Renal pelvis (tissue), 4 donors: ENCODE results near the gene ZMIZ1. TPM values are rescaled to one million over a fixed set of nuclear protein-coding genes. Genes with fewer than 3 reads are reported as not detected.

Source experiments
- DNase-seq: peaks from one replicate; pipeline ENCODE4 v3.0.0-alpha.2; 2013
- polyA plus RNA-seq, 3 donors: library from polyadenylated mRNA; unstranded; fragments of 120-200 nt; gene quantifications; one replicate each; pipeline ENCODE4 v1.2.1, GENCODE V29; 2013; ENCODE audit not compliant: insufficient read length in 3 of 3

The ZMIZ1 gene
- polyA plus RNA-seq, 3 donors = 64.2 to 83.6 (median 78.7) TPM

DNA sequence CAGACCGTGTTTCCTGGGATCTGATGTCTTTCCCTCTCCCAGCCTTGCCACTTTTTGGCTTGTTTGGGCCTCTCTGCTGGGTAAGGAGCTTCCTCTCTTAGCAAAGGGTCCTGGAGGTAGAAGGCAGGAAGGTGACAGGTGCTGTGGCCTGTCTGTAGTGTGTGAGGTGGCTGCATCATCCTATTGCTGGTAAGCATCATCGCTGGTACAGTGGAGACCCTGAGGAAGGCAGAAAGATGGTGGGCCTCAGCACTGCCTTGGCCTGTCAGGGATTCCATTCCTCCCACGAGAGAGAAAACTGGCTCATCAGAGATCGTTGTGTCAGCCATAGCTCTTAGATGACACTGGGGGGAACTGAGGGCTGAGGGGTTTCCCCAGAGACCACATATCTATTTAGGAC lies 46.5 kb downstream of the ZMIZ1 start:
- DNase-seq = no peak

DNA sequence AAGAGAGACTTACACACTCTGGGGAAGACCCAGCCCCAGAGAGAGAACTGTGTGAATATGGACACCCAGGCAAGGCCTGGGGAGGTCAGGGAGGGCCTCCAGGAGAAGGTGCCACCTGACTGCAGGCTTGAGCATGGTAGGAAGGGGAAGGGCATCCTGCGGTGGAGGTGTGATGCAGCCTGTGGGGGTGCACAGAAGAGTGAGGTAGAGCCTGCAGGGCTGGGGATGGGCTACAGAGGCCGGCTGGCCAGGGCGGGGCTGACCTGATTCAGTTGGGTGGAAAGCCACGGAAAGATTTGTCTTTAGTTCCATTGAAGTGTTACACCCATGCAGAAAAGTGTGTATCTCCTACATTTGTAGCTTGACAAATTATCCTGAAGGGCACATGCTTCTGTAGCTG lies 47.6 kb downstream of the ZMIZ1 start:
- DNase-seq = no peak

DNA sequence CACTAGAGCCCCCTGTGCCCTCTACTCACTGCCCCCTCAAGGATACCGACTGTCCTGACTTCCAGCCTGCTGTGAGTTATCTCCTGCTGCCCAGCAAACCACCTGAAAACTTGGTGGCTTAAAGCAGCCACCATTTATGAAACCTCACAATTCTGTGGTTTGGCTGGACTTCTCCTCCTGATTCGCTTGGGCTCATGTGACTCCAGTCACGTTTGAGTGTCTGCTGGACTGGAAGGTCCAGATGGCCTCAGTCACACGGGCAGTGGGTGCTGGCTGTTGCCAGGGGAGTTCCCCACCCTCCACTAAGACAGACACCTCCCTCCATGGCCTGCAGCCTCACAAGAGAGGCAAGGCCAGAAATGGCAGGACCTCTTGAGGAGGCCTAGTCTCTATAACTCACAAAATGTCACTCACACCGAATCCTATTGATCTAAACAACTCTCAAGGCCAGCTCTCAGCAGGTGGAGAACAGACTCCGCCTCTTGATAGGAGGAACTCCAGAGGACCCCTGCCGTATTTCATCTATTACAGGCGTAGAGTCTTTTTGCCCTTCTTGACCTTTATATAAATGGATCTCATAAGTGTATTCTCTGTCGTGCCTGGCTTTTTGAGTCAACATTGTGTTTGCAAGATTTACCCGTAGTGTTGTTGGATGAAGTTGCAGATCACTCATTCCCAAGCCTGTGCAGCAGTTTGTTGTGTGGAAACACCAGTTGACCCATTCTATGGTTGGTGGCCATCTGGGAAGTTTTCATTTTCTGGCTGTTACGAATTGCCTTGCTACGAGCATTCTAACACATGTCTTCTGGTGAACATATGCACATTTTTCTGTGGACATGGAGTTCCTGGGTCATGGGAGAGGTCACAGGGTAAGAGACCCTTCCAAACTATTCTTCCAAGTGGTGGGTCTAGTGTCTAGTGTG lies 48.3 kb downstream of the ZMIZ1 start:
- no peak for DNase-seq

- DNase-seq = no peak
These were observed 49.8 kb downstream of the ZMIZ1 start for GRCh38 chr10:79118286-79119202.

GRCh38 chr10:79119306-79119705 lies 50.5 kb downstream of the ZMIZ1 start:
- DNase-seq = no peak

- DNase-seq = no peak
These were observed 54.8 kb downstream of the ZMIZ1 start for GRCh38 chr10:79123547-79123963.

GRCh38 chr10:79124066-79124465 lies 55.3 kb downstream of the ZMIZ1 start:
- DNase-seq = no peak

- DNase-seq = no peak
These were observed 56.3 kb downstream of the ZMIZ1 start for GRCh38 chr10:79125092-79125491.

GRCh38 chr10:79126351-79127080 lies 57.8 kb downstream of the ZMIZ1 start:
- no peak for DNase-seq

DNA sequence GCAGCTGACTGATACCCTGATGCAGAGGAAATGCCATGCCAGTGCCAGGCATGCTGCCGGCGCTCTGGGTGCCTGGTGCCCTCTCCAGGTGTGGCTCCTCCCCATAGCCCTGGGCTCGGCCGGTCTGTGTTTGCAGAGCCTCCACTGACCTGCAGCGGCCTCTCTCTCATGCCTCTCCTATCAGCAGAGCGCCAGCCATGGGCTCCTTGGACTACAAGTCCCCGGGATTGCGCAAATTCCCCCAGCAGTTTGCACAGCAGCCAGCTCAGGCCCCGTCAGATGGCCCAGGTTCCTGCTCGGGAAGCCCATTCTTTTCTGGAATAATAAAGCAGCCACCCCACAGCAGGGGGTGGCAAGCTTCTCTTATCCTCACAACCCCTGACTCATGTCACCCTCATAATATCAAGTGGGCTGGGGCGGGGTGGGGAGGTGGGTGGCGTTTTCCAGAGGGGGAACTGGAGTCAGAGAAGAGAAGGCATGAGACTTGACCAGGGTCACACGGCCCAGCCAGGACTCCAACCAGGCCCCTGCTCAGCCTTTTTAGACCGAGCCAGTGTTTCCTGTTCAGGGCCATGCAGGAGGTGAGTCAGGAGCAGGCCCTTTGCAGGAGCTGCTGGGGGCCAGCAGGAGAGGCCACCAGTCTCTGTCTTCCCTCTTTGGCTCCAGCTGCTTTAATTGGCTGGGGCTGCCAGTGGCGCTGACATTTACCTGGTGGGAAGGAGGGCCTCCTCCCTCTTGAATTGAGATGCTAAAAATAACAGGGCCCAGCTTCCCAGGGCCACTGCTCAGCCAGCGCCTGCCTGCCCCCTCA lies 58.6 kb downstream of the ZMIZ1 start:
- no peak for DNase-seq

DNA sequence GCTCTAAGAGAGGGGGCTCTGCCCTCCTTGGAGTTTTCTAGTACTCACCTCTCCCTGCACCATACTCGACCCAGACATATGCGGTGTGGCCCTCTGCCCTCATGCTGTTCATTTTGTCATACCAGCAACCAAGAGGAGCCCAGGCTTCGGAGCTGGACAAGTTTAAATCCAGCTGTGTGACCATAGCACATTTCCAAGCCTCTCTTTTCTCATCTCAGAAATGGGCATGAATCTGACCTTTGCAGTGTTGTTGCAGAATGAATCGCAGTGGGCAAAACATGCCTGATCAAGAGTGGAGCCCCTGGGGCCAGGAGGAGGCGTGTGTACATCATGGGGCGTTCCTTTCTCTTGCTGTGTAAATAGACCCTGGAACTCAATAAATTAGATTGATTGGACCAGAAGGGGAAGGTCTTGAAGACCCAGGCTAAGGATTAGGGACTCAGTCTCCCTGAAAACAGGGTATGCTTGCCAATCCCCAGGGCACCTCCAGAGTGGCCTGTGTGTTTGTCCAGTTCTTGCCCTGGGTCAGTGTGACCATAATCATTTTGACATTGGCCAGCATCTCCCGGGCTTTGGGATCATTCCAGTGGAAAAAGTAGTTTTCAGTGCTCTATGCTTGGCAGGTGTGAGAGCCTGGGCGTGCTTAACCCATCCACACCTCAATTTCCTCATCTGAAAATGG lies 59.6 kb downstream of the ZMIZ1 start:
- no peak for DNase-seq

DNA sequence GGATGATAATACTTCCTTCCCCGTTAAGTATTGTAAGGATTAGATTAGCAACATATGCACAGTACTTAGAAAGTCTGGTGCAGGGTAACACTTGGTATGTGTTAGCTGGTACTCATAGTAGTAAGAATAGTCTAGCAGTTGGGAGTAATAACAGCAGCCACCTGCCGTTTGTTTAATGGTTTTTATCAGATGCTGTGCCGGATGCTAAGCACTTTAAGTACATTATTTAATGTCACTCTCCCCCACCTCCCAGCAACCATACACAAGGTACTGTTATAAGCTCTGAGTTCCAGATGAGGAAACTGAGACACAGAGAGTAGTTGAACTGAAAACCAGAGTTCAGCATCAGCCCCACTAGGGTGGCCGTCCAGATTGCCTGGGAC lies 60.1 kb downstream of the ZMIZ1 start:
- no peak for DNase-seq

GRCh38 chr10:79129361-79129997 lies 60.7 kb downstream of the ZMIZ1 start:
- DNase-seq = no peak

DNA sequence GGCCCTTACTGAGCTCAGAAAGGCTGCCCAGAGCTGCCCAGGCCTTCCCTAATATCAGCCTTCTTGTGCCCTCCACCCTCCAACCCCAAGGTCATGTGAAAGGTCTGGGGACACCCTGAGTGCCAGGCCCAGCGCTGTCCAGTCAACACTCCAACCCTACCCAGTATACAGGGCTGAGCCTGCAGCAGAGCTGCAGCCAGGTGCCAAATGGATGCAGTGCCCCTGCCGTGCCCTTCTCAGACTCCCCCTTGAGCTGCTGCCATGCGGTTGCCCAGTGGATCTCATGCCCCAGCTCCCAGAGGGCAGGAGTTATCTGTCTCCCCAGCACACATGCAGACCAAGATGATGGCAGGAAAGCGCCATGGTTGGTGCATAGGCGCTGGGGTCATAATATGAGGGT lies 61.5 kb downstream of the ZMIZ1 start:
- DNase-seq = no peak

DNA sequence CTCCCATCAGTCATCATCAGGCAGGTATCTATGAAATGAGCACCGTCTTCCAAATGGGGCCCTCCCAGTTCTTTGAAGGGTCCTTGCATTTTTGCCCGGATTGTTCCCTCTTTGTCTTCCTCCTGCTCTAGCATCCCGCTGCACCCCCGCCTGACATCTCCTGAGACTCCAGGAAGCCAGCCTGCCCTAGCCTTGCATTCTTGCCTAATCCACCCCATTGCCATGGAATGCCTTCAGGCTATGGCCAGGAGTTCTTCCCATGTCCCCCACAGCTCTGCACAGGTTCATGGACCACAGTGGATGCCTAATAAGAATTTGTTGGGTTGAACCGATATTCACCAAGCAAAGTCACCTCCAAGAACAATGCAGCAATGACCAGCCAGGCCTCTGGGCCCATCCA lies 62.1 kb downstream of the ZMIZ1 start:
- no peak for DNase-seq

DNA sequence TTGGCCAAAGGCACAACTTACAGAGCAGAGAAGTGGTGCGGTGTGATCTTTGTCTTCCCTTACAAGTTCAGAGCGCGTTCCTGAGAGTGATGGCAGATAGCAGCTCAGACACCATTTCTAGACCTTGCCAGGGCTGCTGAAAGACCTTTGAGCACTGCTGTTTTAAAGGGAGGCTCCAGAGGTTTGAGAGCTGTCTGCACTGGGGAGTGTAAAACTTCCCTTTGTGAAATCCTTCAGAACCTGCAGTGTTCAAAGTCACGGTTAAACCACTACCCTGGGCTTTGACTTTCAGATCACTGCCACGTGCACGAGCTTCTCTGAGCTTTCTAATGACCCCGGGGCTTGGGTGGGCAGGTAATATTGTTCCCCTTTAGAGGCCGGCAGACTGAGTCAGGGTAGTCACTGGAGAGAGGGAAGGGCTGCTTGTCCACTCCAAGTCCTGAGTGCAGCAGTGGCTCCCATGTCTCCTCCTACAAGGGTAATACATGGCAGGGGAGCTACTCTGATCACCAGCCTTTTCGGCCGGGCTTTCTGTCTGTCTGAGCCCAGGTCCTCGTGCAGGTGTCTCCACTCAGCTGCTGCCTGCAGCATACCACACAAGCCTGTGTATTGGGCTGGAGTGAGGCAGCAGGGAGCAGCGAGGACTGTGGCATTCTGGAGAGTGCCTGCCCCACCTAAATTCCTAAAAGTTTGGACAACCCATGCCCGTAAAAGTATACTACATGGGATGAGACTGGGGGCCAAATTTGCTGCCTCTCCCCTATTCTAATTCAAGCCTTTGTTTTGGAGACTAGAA lies 63.3 kb downstream of the ZMIZ1 start:
- no peak for DNase-seq

DNA sequence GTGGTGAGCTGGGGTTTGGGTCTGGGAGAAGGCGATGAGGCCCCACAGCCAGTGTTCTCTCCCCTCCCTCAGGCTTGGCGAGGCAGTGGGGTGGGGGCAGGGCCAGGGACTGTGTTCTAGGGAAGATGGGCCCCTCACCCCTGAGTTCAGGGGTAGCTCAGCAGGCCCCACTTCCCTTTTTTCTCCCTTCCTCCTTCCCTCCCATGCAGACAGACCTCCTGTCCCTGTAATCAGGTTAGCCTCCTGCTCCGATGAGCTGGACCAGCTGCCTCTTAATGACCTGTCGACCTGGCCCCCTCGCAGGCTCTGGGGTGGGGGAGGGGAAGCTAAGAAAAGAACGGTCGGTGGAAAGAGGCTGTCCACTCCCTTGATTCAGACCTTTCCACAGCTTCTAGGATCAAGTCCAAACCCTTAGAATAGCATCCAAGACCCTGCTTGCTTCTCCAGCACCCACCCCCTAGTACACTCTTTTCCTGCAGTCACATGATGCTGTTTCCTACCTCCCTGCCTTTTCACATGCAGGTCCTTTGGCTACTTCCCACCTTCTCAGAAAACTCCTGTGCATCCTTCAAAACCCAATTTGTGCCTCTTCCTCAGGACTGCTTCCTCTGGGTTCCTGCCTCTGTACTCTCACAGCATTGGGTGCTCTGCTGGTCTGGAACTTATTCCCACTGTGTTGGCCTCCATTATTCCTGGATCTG lies 64.1 kb downstream of the ZMIZ1 start:
- DNase-seq = no peak

- DNase-seq = no peak
These were observed 64.7 kb downstream of the ZMIZ1 start for GRCh38 chr10:79133416-79133815.

- no peak for DNase-seq
These were observed 67.0 kb downstream of the ZMIZ1 start for GRCh38 chr10:79135790-79136189.
